ENCODE measurements around the gene RSPO4.

GRCh38 chr20:909641-910040 is 92.5 kb downstream of the RSPO4 start:
- no peak for TF ChIP-seq CTCF (IDR thresholded peaks at IDR 0.05; ENCODE audit: insufficient read depth, low read depth, low read length)
- TF ChIP-seq EZH2 (IDR thresholded peaks at IDR 0.05; ENCODE audit: insufficient read depth, low read length): no peak
